PC-9 (cell line): ENCODE data around the gene ETFA.

ENCODE experiments used
- CTCF ChIP-seq: fragments of 200-600 bp; sonication (generic); conservative IDR thresholded peaks from 2 replicates; pipeline ENCODE4 v1.6.1; 2017; ENCODE audit warnings: mixed run types, antibody characterized with exemption, mild to moderate bottlenecking, moderate library complexity
- EZH2 ChIP-seq: fragments of 200-600 bp; sonication (generic); IDR thresholded peaks from 2 replicates; pipeline ENCODE4 v1.8.0; 2017; ENCODE audit warnings: antibody characterized with exemption, low read depth

GRCh38 chr15:76236350-76236749 lies 74.9 kb downstream of the ETFA start:
- TF ChIP-seq CTCF, result no peak
- no peak for TF ChIP-seq EZH2
